Fibroblast of mammary gland (primary cell): Measurements from ENCODE around the gene TRPC4.

ENCODE experiments used
- DNase-seq: peaks from one replicate; pipeline ENCODE4 v3.0.0-alpha.2; 2010; ENCODE audit warnings: low read depth
- H3K4me3 ChIP-seq: 2 replicates; pipeline ENCODE4 v1.5.1; 2011; ENCODE audit warnings: low read depth, mild to moderate bottlenecking, low read length, moderate library complexity; ENCODE audit not compliant: control insufficient read depth
- TF ChIP-seq, protein P1 (sequence below): conservative IDR thresholded peaks from 2 replicates; pipeline ENCODE4 v1.5.1; 2011; ENCODE audit warnings: low read depth, low read length, inconsistent platforms; ENCODE audit not compliant: control insufficient read depth, insufficient read depth

Gene TRPC4

DNA sequence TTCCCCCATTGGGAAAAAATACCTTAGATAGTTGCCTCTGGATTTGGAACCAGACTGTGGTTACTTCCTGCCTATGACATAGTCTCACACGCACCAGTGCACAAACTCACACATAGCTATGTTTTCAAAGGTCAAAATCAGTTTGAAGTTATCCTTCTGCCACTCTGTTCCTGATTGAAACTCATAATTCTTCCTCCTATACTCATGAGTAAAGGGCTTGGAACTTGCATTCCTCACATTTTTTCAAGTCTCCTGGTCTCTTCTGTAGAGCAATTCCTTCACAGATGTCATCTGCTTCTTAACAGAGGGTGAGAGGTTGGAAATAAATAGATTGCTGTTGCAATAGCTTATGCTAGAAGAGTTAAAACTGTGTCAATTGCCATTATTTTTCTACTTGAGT lies 252.4 kb downstream of the TRPC4 start:
- H3K4me3 ChIP-seq: no peak overlapping the region
- DNase-seq: peak; percentile 55
- TF ChIP-seq, protein P1, sequence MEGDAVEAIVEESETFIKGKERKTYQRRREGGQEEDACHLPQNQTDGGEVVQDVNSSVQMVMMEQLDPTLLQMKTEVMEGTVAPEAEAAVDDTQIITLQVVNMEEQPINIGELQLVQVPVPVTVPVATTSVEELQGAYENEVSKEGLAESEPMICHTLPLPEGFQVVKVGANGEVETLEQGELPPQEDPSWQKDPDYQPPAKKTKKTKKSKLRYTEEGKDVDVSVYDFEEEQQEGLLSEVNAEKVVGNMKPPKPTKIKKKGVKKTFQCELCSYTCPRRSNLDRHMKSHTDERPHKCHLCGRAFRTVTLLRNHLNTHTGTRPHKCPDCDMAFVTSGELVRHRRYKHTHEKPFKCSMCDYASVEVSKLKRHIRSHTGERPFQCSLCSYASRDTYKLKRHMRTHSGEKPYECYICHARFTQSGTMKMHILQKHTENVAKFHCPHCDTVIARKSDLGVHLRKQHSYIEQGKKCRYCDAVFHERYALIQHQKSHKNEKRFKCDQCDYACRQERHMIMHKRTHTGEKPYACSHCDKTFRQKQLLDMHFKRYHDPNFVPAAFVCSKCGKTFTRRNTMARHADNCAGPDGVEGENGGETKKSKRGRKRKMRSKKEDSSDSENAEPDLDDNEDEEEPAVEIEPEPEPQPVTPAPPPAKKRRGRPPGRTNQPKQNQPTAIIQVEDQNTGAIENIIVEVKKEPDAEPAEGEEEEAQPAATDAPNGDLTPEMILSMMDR: no peak

DNA sequence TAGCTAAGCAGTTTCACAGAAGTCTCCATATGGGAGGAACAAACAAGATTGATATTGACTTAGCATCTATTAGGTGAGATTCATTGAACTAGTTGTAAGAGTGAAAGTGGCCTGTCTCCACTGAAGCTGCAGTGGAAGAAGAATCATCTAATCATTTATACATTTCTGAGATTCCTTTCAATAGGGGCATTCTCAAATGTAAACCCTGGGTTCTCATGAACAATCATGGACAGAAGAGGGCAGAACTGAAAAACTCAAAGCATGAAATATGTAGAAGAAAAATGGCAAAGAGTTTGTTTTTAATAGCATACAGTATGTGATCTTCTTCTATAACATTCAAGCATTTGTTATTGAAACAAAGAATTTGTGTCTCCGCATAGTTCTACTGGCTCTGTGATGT lies 253.4 kb downstream of the TRPC4 start:
- TF ChIP-seq, protein P1: no peak
- DNase-seq: no peak

DNA sequence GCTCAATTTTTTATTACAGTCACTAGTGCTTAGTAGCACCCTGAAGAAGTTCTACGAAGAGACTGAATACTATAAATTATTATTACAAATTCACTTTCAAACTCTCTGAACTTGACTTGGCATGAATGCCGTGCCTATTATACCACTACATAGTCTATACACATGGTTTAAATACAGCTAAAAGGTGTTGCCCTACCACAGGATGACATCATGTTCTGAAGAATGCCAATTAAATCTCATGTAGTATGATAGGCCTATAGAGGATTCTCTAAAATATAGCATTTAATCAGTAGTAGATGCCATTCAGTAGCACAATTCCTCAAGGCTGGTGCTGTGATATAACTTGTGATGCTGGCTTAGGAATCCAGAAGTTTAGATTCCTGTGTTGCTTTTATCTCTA lies 254.3 kb downstream of the TRPC4 start:
- TF ChIP-seq, protein P1: no peak
- no peak overlapping the region for H3K4me3 ChIP-seq
- DNase-seq: no peak

More for the DNA sequence above, 253.4 kb downstream of the TRPC4 start:
- no peak overlapping the region for H3K4me3 ChIP-seq

DNA sequence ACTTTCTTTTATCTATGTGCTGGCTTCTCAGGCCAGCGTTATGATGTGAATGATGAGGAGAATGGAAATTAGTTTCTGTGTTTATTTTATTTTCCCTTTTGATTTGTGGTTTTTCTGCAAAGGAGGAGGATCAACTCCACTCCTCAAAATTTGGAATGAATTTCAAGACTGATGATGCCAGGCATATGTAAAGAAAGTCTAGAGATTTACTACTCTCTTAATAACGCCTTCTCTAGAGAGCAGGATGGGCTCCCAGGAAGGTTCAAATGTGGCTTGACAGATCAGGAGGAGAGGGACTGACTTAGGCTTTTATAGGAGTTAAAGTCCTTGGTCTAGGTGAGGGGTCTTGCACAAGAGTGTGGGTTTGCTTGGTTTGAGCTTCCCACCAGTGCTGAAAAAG lies 255.9 kb downstream of the TRPC4 start:
- DNase-seq: no peak
- TF ChIP-seq, protein P1: no peak
- H3K4me3 ChIP-seq: no peak overlapping the region

DNA sequence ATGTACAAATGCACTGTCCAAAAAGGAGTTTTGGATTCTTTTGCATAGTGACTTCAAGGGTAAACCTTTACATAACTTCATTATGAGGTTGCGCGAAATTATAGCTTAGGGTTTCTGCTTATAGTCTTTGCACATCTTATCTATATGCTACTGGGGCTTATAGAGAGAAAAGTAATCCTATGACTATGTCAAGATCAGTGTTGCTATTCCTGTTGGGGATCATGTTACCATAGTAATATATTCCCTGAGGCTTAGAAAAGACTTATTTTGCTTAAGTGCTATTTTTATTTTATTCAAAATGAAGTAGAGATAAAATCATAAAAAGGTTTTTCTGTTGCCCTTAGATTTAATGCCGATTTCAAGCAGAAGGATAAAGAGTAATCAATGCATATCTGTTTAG lies 256.3 kb downstream of the TRPC4 start:
- TF ChIP-seq, protein P1: no peak
- H3K4me3 ChIP-seq: no peak overlapping the region
- no peak for DNase-seq

DNA sequence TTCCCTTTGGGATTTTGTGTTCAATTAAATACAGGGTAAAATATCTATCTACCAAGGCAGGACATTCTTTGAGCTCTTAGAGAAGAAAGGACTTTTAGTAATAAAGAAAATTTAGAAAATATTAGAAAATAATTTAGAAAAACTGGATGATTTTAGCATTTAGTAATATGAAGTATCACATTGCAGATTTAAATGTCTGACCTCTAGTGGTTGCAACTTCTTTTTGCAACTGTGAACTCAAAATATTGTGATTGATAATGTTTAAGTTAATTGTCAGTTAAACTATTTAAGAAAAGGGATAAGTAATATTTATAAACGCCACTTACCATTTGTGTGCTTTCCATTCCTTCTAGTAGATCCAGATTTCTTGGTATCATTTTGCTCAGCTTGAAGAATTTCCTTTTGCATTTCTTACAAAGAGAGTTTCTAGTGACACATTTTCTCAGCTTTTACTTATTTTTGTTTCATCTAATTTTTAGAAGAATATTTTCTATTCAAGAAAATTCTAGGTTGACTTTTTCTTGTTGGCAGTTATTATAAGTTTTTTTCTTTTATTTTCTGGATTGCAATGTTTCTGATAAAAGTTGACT lies 260.7 kb downstream of the TRPC4 start:
- peak; percentile 21 for DNase-seq
- TF ChIP-seq, protein P1: peak; percentile 54
- no peak overlapping the region for H3K4me3 ChIP-seq
